Activated CD8-positive, alpha-beta memory T cell treated with anti-CD3 and anti-CD28 coated beads, Interleukin-2, amount 50 U/mL, for 1 hour (primary cell): Measurements from ENCODE around the gene PLD3.
"Not testable (repeated sequence)": the region's sequence is repeated elsewhere in the genome, so short reads cannot be mapped to it uniquely, and the experiment has no call there.

Experiments used
- DNase-seq: peaks from one replicate; pipeline ENCODE4 v3.0.0-alpha.2; 2020; ENCODE audit errors: extremely low read depth

Gene PLD3

DNA sequence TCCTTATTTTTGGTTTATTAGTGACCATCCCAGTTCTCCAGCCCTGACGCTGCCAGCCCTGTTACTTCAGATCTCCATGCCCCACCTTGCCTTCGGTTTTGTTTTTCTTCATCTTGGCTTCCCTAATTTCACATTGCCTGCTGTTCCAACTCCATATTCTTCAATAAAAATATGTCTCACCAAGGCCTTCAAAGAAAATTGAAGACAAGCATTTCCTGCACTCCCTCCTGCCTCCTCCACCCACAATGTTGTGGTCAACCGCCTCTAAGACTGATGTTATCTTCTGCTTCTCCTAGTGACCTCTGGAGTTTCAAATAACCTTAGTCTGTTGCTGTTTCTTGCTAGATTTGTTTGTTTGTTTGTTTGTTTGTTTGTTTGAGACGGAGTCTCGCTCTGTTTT is 14.6 kb downstream of the PLD3 start:
- no peak for DNase-seq

GRCh38 chr19:40365010-40365409 is 16.5 kb downstream of the PLD3 start:
- no peak for DNase-seq

DNA sequence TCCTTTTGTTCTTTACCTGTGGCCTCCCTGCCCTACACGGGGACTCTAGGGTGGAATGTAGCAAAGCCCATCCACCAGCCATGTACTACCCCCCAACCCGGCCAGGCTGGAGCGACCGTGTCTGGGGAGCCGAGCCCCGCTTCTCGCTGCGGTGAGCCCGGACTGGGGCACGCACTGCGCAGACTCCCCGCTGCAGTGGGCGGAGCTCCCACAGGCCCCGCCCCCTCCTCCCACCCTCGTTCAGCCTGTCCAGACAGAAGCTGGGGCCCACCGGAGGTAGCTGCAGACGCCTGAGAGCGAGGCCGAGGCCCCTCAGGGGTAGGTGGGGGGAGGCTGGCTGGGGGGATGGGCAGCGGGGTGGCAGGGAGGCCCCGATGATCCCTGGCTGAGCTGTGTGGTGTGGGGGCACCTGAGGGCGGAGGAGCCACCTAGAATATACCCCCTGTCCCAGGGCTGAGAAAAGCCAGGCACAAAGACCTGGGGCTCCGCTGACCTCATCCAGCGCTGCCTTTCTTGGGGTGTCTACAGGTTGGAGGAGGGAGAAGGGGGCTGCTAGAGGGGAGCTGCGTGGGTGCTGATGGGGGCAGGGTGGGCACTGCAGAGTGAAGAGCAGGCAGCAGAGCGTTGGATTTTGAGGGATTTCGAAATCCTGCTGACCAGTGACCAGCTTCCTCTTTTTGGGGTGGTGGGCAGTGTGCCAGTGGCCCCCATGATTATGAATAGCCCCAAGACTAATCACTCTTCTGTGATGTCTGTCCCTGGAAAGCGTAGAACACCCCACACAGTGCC is 17.3 kb downstream of the PLD3 start:
- no peak for DNase-seq

GRCh38 chr19:40366697-40367561 is 18.4 kb downstream of the PLD3 start:
- no peak for DNase-seq

DNA sequence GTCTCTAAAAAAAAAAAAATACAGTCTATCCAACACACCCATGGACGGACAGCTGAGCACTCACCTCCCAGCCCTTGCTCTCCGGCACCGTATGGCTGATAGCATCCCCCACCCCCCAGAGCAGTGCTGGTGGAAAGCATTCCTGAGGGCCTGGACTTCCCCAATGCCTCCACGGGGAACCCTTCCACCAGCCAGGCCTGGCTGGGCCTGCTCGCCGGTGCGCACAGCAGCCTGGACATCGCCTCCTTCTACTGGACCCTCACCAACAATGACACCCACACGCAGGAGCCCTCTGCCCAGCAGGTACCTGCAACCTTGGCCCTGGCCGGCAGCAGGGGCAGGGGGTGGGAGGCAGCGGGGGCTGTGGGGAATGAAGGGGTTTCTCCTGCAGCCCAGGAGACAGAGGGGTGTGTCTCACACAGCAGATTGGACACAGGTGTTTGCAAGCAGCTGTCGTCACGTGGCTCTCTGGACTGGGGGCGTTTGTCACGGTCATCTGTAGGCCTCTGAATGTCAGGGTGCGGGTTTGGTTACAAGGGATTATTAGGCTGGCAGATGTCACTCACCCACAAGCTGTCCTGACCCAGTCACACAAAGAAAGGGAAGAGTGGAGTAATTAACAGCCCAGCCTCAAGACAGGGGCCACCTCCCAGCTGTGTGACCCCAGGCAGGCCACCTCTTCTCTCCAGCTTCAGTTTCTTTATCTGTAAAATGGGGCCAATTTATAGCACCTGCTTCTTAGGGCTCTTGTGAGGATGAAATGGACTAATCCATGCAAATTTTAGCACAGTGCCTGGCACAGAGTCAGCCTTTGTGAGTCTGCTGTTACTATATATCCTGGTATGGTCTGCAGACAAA is 19.3 kb downstream of the PLD3 start:
- no peak for DNase-seq

GRCh38 chr19:40369797-40370196 is 21.3 kb downstream of the PLD3 start:
- DNase-seq = no peak

- not testable (repeated sequence) for DNase-seq
These were observed 21.8 kb downstream of the PLD3 start for GRCh38 chr19:40370253-40370652.

GRCh38 chr19:40370997-40371801 is 22.7 kb downstream of the PLD3 start:
- no peak for DNase-seq

- no peak for DNase-seq
These were observed 23.3 kb downstream of the PLD3 start for GRCh38 chr19:40371802-40372122.

DNA sequence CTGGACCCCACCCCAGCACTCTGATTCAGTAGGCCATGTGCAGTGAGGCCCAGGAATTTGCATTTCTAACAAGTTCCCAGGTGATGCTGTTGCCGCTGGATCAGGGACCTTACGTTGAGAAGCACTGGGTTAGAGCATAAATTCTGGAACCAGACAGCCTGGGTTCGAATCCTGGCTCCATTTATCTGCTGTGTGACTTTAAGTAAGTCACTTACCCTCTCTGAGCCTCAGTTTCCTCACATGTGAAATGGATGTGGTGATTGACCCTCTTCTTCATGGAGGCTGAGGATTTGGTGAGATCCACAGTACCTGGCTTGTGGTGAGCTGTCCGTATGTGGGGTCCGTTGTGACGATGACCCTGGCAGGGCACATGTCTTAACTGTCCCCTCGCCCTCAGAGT is 25.6 kb downstream of the PLD3 start:
- DNase-seq = no peak

- no peak for DNase-seq
These were observed 27.9 kb downstream of the PLD3 start for GRCh38 chr19:40376286-40376862.

DNA sequence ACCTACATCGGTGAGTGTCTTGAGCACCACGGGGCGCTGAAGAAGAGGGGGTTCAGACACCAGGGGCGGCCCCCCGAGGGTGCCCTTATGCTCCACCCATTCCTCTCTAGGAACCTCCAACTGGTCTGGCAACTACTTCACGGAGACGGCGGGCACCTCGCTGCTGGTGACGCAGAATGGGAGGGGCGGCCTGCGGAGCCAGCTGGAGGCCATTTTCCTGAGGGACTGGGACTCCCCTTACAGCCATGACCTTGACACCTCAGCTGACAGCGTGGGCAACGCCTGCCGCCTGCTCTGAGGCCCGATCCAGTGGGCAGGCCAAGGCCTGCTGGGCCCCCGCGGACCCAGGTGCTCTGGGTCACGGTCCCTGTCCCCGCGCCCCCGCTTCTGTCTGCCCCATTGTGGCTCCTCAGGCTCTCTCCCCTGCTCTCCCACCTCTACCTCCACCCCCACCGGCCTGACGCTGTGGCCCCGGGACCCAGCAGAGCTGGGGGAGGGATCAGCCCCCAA is 29.4 kb downstream of the PLD3 start:
- DNase-seq = no peak

- no peak for DNase-seq
These were observed 30.0 kb downstream of the PLD3 start for GRCh38 chr19:40378509-40378908.

GRCh38 chr19:40379446-40380198 is 31.1 kb downstream of the PLD3 start:
- DNase-seq = no peak

GRCh38 chr19:40380199-40381037 is 31.9 kb downstream of the PLD3 start:
- DNase-seq = no peak

- no peak for DNase-seq
These were observed 32.8 kb downstream of the PLD3 start for GRCh38 chr19:40381321-40381720.

- DNase-seq = no peak
These were observed 35.3 kb downstream of the PLD3 start for GRCh38 chr19:40383668-40384248.

- DNase-seq = no peak
These were observed 38.7 kb downstream of the PLD3 start for GRCh38 chr19:40387155-40387554.

DNA sequence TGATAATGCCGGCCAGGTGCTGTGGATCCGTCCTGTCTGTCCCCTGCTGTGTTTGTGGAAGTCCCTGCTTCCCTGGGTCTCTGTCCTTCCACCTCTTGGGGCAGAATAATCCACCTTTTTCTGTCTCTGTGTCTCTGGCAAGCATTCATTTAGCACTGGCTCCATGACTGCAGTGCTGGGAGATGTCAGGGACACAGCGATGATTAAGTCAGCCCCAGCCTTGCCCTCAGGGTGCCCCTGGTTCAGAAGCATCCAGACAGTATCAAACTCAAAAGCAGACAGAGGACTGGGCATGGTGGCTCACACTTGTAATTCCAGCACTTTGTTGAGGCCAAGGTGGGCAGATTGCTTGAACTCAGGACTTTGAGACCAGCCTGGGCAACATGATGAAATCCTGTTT is 40.0 kb downstream of the PLD3 start:
- DNase-seq = no peak
